ENCODE measurements around the gene BACH1.

- no peak for TF ChIP-seq CTCF (IDR thresholded peaks at IDR 0.05; ENCODE audit: low read depth, low read length, poor library complexity, severe bottlenecking)
- TF ChIP-seq EZH2phosphoT487 (IDR thresholded peaks at IDR 0.05; ENCODE audit: borderline replicate concordance, low read length) = no peak
Measured at GRCh38 chr21:29309703-29310102, 11.0 kb downstream of the BACH1 start.
